NCI-H2196 (cell line): ENCODE measurements around the gene FAP.

Experiments used
- DNase-seq: peaks from one replicate; lab custom pipeline; 2025; ENCODE audit not compliant: unreplicated experiment; lab: John Stamatoyannopoulos, UW

Gene FAP

DNA sequence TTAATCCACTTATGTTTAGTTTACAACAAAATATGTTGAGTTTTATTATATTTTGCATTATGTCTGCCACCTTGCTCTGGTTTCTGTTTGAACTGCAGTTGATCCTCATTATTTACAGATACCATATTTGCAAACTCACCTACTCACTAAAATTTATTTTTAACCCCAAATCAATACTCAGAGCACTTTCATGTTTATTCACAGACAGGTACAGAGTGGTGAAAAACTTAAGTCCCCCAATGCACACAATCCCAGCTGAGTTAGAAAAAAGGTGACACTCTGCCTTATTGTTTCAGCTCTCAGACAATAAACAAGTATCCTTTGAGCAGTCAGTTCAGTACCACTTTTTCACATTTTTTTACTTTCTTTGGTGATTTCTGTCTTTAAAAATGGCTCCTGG is 104.9 kb downstream of the FAP start:
- no peak for DNase-seq

GRCh38 chr2:162127422-162127821 is 115.8 kb downstream of the FAP start:
- DNase-seq: no peak

DNA sequence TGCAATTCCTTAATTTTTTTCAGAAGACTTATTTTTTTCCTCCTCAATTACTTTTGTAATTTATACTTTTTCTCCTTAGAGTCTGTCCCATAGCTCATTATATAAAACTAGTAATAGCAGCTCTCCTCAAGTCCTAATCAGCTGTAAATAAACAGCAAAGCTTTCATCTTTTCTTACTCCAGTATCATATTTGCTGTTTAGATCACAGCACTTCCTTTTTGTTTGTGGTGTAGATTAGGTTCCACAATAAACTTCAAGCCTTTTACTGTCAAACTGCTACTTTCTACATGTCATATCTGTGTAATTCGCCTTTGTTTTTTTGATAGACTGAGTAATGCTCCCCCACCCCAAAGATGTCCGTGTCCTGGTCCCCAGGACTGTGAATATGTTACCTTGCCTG is 116.7 kb downstream of the FAP start:
- DNase-seq: no peak

DNA sequence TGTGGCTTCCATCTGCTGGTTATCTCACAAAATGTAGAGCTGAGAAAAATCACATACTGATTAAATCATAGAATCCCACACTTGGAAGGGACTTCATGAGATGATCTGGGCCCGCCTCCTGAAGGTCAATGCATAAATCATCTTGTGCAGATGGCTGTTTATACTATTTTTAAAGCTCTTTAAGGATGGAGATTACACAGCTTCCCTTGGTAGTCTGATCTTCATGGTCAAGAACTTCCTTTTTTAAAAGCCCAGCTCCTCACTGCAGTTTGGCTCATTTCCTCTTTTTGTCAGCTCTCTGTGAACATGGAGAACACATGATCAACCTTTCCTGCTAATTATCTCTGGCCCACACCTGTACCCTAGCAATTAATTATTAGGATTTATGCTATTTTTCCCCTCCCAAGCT is 117.1 kb downstream of the FAP start:
- no peak for DNase-seq

GRCh38 chr2:162125138-162125537 is 118.1 kb downstream of the FAP start:
- no peak for DNase-seq

DNA sequence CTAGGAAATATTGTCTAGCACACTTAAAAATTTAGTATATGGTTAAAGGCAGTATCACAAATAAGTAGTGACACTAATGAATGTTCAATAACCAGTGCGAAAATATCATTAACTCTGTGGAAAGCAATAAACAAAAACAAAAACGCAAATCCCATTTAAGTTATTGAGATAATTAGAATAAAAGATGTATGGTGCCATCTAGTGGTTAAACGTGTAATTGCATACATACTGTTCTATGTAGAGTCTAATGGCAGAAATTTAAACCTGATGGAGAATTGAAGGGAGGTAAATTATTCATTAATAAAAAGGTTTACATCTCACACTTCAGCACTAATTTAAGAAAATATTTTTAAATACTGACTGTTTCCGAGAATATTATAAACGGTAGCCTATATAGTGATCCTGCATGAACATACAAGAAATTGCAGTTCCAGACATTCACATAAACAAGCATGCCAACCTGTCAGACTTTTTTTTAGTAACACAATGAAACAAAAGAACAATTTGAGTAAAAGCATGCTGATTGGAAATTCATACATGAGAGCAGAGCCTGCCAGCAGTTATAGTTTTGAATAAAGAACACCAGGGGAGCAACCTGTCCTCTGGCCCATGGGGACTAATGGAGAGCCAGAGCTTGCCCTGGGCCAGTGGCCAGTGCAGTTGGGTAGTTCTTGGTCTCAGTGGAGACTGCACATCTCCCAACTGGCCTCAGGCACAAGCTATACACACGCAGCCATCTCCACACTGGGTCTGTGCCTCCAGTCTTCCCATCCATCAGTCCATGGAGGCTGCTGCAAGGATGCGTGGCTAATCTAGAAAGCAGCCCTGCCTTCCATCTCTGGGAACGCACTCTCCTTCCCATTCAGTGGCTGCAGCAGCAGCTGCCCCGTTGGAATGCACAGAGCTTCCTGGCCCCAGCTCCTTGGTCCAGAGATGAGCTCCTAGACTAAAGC is 119.2 kb downstream of the FAP start:
- peak; percentile 80 for DNase-seq
